Stimulated activated CD8-positive, alpha-beta memory T cell treated with anti-CD3 and anti-CD28 coated beads, Interleukin-12 subunit alpha, Interleukin-12 subunit beta, amount 100 ng/mL, for 4 hours (primary cell): ENCODE measurements around the gene CNOT6.

Experiments
- DNase-seq: peaks from one replicate; pipeline ENCODE4 v3.0.0-alpha.2; 2020; ENCODE audit warnings: low read depth

Gene CNOT6

DNA sequence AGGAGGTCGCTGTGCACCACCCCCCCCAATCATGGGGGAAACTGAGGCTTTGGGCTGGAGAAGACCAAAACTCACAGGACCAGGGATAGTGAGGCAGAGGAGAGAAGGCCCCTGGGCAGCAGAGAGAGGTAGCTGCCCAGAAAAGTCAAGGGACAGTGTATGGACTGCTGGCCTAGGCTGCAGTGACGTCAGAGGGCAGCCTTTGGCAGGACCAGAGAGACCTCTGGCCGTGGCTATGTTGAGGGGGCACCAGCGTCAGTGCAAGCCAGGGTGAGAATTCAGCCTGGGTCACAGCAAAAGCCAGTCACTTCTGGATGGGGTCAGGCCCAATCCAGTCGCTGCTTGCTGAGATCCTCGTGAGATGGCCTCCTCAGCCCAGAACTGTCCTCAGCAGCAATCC, 128.7 kb downstream of the CNOT6 start:
- no peak for DNase-seq

- no peak for DNase-seq
Measured at GRCh38 chr5:180623411-180623834, 129.2 kb downstream of the CNOT6 start.

DNA sequence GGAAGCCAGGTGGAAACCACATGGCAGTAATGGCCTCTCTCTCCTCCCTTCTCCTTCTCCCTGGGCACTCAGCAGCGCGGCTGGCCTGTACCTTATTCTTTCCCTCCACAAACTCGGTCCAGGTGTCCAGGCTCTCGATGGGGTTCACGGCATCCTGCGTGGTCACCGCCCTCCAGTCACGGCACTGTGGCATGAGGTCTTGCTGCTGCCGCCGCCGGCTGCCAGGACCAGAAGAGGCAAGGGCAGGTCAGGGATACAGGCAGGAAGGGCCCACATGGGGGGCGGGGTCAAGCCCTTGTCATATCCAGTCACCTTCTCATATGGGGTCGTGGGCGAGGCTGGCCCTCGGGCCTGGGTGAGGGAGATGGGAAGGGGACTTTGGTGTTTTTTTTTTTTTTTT, 129.7 kb downstream of the CNOT6 start:
- no peak for DNase-seq

GRCh38 chr5:180624587-180624986, 130.4 kb downstream of the CNOT6 start:
- DNase-seq = no peak

GRCh38 chr5:180625125-180625790, 131.1 kb downstream of the CNOT6 start:
- DNase-seq = no peak

- DNase-seq = no peak
Measured at GRCh38 chr5:180625791-180626660, 131.8 kb downstream of the CNOT6 start.

- no peak for DNase-seq
Measured at GRCh38 chr5:180626661-180627385, 132.6 kb downstream of the CNOT6 start.

DNA sequence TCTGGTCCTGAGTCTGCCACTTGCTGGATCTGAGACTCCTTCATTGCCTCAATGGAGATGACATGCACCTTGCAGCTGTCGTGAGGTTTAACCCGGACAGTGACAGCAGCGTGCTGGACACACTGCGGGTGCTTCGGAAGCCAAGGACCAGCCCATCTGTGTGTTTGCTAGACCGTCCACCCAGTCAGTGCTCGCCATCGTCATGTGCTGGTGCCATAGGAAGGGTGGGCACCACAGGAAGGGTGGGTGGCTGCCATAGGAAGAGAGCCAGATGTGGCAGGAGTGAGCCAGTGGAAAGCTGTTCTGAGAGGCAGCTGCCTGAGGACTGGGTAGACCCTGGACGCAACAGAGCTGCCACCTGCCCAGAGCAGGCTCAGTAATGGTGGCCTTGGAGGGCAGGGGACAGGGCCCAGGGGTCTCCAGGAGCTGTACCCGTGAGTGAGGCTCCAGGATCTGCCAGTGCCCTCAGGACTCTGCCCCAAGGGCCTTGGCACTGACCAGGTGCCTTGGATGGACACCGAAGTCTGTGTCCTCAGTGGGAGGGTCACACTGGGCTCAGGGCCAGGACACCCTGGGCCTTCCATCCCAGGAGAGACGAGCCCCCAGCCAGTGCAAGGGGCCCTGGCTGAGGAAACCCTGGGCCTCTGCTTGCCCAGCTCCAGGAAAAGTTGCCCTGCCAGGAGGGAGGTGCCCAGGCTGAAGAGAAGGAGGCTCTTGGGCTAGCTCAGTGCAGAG, 133.4 kb downstream of the CNOT6 start:
- no peak for DNase-seq
